B cell (primary cell): ENCODE data around the gene CRYAA. TPM values are rescaled to one million over a fixed set of nuclear protein-coding genes. Genes with fewer than 3 reads are reported as not detected.
"Not testable (repeated sequence)": the region's sequence is repeated elsewhere in the genome, so short reads cannot be mapped to it uniquely, and the experiment has no call there.

ENCODE experiments used
- ATAC-seq: fragments of 200-7000 bp; cut with Tn5 transposase; one replicate; pipeline ENCODE4 v1.10.0; 2021; ENCODE audit warnings: low read depth, mild to moderate bottlenecking, moderate number of reproducible peaks, moderate library complexity
- CTCF ChIA-PET: fragments of 350-600 bp; sonication (Branson Sonifier 250); formaldehyde crosslinking; loops from one replicate; lab custom pipeline; 2021; ENCODE audit warnings: antibody characterized with exemption, inconsistent platforms; lab: Charles Lee
- POLR2A ChIA-PET: fragments of 350-600 bp; sonication (Branson Sonifier 250); formaldehyde crosslinking; loops from one replicate; lab custom pipeline; 2021; ENCODE audit warnings: antibody characterized with exemption; lab: Charles Lee
- DNase-seq: peaks from one replicate; pipeline ENCODE4 v3.0.0; 2013
- H2AFZ ChIP-seq: 2 replicates; pipeline ENCODE4 v1.6.1; 2012; ENCODE audit warnings: mild to moderate bottlenecking, low read depth, low read length; ENCODE audit not compliant: insufficient read depth, poor library complexity, severe bottlenecking
- H3K27ac ChIP-seq, 2 donors: 1 replicate in 1 of 2; 2 replicates in 1 of 2; pipeline ENCODE4 v1.5.1; 2012 to 2013; ENCODE audit warnings: low read length in 2 of 2, mild to moderate bottlenecking in 2 of 2, moderate library complexity in 1 of 2
- H3K27me3 ChIP-seq, 4 experiments: fragments of 200-600 bp in 1 of 4; sonication (generic) in 1 of 4; replicated peaks in 1 of 4; 1 replicate in 2 of 4; 2 replicates in 2 of 4; pipeline versions ENCODE4 v1.6.1 to v1.7.0; 2013 to 2016; ENCODE audit warnings: low read length in 3 of 4, mild to moderate bottlenecking in 2 of 4, mixed read lengths in 1 of 4, moderate library complexity in 1 of 4; ENCODE audit not compliant: insufficient read depth in 4 of 4, control insufficient read depth in 3 of 4; ENCODE audit errors: control extremely low read depth in 1 of 4
- H3K36me3 ChIP-seq, 2 experiments: replicated peaks in 1 of 2; 1 replicate in 1 of 2; 2 replicates in 1 of 2; pipeline versions ENCODE4 v1.6.1 to v1.7.1; 2013; ENCODE audit warnings: low read length in 1 of 2; ENCODE audit not compliant: insufficient read depth in 2 of 2, control insufficient read depth in 1 of 2; ENCODE audit errors: control extremely low read depth in 1 of 2, extremely low read depth in 1 of 2
- H3K4me1 ChIP-seq, 2 donors: fragments of 200-600 bp in 1 of 2; sonication (generic) in 1 of 2; 1 replicate in 1 of 2; 2 replicates in 1 of 2; pipeline versions ENCODE4 v1.5.1 to v1.6.1; 2013 to 2017; ENCODE audit warnings: low read length in 2 of 2; ENCODE audit not compliant: control insufficient read depth in 2 of 2, insufficient read depth in 2 of 2
- H3K4me2 ChIP-seq: replicated peaks from 2 replicates; pipeline ENCODE3; 2012; ENCODE audit warnings: mild to moderate bottlenecking, low read depth, low read length; ENCODE audit not compliant: poor library complexity, severe bottlenecking
- H3K4me3 ChIP-seq, 5 experiments: fragments of 200-600 bp in 1 of 5; sonication (generic) in 1 of 5; 1 replicate in 3 of 5; 2 replicates in 2 of 5; pipeline versions ENCODE4 v1.5.1 to v1.7.0; 2011 to 2016; ENCODE audit warnings: low read length in 4 of 5, mild to moderate bottlenecking in 4 of 5, low read depth in 2 of 5, control low read depth in 1 of 5, moderate library complexity in 1 of 5; ENCODE audit not compliant: insufficient read depth in 1 of 5; ENCODE audit errors: control extremely low read depth in 1 of 5, extremely low read depth in 1 of 5
- H3K79me2 ChIP-seq: fragments of 200-600 bp; sonication (generic); one replicate; pipeline ENCODE4 v1.6.0; 2016; ENCODE audit warnings: low read length; ENCODE audit not compliant: control insufficient read depth, insufficient read depth
- H3K9ac ChIP-seq: fragments of 200-600 bp; sonication (generic); 2 replicates; pipeline ENCODE4 v1.6.1; 2017; ENCODE audit warnings: mild to moderate bottlenecking, low read length, moderate library complexity
- H3K9me3 ChIP-seq, 3 donors: one replicate each; pipeline versions ENCODE4 v1.6.1 to v1.7.1; 2013; ENCODE audit warnings: low read length in 2 of 3; ENCODE audit not compliant: control insufficient read depth in 2 of 3, insufficient read depth in 1 of 3; ENCODE audit errors: control extremely low read depth in 1 of 3
- H4K20me1 ChIP-seq: 2 replicates; pipeline ENCODE4 v1.6.0; 2012; ENCODE audit warnings: mild to moderate bottlenecking, low read length; ENCODE audit not compliant: insufficient read depth, control insufficient read depth, poor library complexity, severe bottlenecking
- H3K27ac Mint-ChIP-seq: one replicate; pipeline ENCODE4 v1.8.0; 2021; ENCODE audit warnings: mixed read lengths
- H3K27me3 Mint-ChIP-seq: one replicate; pipeline ENCODE4 v1.8.0; 2021; ENCODE audit warnings: mixed read lengths
- H3K4me1 Mint-ChIP-seq: one replicate; pipeline ENCODE4 v1.8.0; 2021; ENCODE audit warnings: mixed read lengths
- H3K4me3 Mint-ChIP-seq: one replicate; pipeline ENCODE4 v1.8.0; 2021; ENCODE audit warnings: mixed read lengths
- H3K9me3 Mint-ChIP-seq: one replicate; pipeline ENCODE4 v1.8.0; 2022; ENCODE audit warnings: mixed read lengths; ENCODE audit not compliant: insufficient read depth
- WGBS: methylation state at CpG from one replicate; pipeline ENCODE4 v1.1.5; 2013; ENCODE audit warnings: missing lambda C conversion rate; ENCODE audit not compliant: insufficient coverage; 5-methylcytosine and 5-hydroxymethylcytosine counted together
- intact Hi-C: fragments of 100-400 bp; cut with micrococcal nuclease; formaldehyde crosslinking; loops from one replicate; pipeline ENCODE4 v1.10.0; 2022
- polyA plus RNA-seq: library from polyadenylated mRNA; depleted of rRNA; stranded (reverse); fragments of >200 nt; gene quantifications from 2 replicates; pipeline ENCODE4 v1.2.3, GENCODE V29; 2012
- total RNA-seq, 2 donors: library from RNA; stranded (reverse); fragments of 120-200 nt in 1 of 2; gene quantifications; 1 replicate in 1 of 2; 2 replicates in 1 of 2; pipeline versions ENCODE4 v1.2.3 to v1.2.4, GENCODE V29; 2013 to 2022

Gene CRYAA
- total and polyA plus RNA-seq, 2 donors (not counting 1 experiment from before 2014, with no cell fraction given): not detected

GRCh38 chr21:43153601-43154000 lies 15.2 kb upstream of the CRYAA start:
- POLR2A ChIA-PET, H3K4me1 ChIP-seq, H2AFZ ChIP-seq, CTCF ChIA-PET, H3K36me3 ChIP-seq, intact Hi-C loops, DNase-seq, ATAC-seq, H3K9me3 ChIP-seq, H3K27me3 ChIP-seq, H3K27me3 Mint-ChIP-seq, H3K4me2 ChIP-seq, H4K20me1 ChIP-seq, H3K4me3 Mint-ChIP-seq, H3K4me3 ChIP-seq, H3K27ac Mint-ChIP-seq, H3K27ac ChIP-seq, H3K9ac ChIP-seq, H3K9me3 Mint-ChIP-seq, H3K79me2 ChIP-seq, H3K4me1 Mint-ChIP-seq: not testable (repeated sequence)
- no CpG with 5 or more reads among the region's 33 CpGs for WGBS

- H2AFZ ChIP-seq, H3K4me3 ChIP-seq, H3K79me2 ChIP-seq, H3K4me1 Mint-ChIP-seq, H3K4me2 ChIP-seq, H3K4me3 Mint-ChIP-seq, H3K9ac ChIP-seq, H3K9me3 ChIP-seq, DNase-seq, H3K36me3 ChIP-seq, H3K4me1 ChIP-seq, H4K20me1 ChIP-seq, intact Hi-C loops, H3K27ac ChIP-seq, H3K27me3 ChIP-seq, H3K9me3 Mint-ChIP-seq, H3K27ac Mint-ChIP-seq, POLR2A ChIA-PET, ATAC-seq, CTCF ChIA-PET, H3K27me3 Mint-ChIP-seq: not testable (repeated sequence)
- WGBS: no CpG with 5 or more reads among the region's 31 CpGs
Measured at GRCh38 chr21:43159279-43160175, 9.3 kb upstream of the CRYAA start.

DNA sequence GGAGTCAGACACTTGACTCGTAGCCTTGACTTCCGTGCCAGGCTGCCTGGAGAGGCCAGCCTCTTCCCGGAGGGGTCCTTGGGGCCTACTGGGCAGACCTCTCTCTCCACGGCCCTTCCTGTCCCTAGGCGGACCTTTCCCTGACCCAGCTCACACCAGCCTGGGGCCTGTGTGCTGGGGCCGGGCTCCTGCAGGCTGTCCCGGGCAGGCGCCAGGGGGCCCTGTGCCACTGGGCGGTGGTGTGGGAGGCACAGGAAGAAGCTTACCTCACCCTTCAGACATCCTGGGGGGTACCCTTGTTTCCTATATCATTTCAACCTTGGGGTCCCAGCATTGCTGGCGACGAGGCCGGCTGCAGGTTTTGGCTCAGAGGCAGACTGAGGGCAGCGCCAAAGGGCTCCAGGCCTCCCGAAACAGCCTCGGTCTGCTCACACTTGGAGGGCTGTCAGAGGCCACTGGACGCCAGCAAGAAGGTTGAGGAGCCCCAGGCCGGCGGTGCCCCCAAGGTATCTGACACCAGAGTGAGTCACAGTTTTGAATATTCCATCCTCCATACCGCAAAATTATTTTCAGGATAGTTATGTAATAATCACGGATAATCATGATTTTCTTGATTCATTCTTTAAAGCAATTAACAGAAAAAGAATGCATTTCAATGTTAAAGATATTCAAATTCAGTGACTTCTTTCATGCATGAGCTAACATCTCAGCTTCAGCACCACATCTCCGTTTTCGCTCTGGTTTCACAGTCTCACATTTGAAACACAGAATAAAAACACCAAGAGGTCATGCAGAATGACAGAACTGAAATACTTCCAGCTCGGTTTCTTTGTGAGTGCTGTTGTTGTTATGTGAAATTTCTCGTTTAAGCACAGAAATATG lies 6.7 kb upstream of the CRYAA start:
- H3K27ac Mint-ChIP-seq, CTCF ChIA-PET, H3K9me3 ChIP-seq, ATAC-seq, H3K27ac ChIP-seq, H3K4me2 ChIP-seq, H3K27me3 ChIP-seq, intact Hi-C loops, H3K36me3 ChIP-seq, H4K20me1 ChIP-seq, POLR2A ChIA-PET, H3K79me2 ChIP-seq, H3K9me3 Mint-ChIP-seq, H3K4me1 ChIP-seq, H2AFZ ChIP-seq, H3K4me3 ChIP-seq, H3K27me3 Mint-ChIP-seq, H3K4me1 Mint-ChIP-seq, H3K9ac ChIP-seq, DNase-seq, H3K4me3 Mint-ChIP-seq: not testable (repeated sequence)
- WGBS: no CpG with 5 or more reads among the region's 24 CpGs
